GM04504 (cell line): ENCODE data around the gene AMMECR1.
"Not testable (repeated sequence)": the region's sequence is repeated elsewhere in the genome, so short reads cannot be mapped to it uniquely, and the experiment has no call there.

Experiments used
- DNase-seq: peaks from one replicate; pipeline ENCODE4 v3.0.0-alpha.2; 2012; ENCODE audit warnings: low read depth

AMMECR1 gene

DNA sequence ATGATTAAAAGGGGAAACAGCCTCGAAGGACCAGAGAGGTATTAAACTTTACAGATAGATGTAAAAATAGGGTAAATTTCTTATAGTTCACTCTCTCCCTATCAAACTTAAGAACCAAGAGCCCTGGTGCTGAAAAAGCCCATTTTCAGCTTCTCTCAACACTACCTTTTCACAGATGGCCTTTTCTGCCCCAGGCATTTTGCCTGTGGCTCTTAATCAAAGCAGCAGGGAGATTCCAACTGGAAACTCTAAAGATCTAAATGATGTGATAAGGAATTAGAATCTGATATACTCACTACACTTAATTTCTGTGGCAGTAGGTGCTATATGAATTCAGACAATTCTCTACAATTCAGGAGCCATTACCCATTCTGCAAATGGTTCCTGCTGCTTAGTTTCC, 60.0 kb downstream of the AMMECR1 start:
- no peak for DNase-seq

DNA sequence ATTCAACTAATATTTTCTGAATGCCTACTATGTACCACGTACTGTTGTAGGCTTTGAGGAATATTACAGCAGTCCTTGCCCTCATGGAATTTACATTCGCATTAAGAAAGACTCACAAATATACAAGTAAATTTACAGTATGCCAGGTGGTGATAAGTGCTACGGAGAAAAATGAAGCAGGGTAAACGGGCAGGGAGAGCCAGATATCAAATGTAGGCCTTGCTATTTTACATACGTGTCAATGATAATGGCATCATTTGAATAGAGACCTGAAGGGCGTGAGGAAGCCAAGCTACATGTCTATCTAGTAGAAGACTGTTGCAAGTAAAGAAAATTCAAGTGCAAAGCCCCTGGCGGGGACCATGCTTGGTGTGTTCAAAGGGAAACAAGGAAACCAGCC, 65.2 kb downstream of the AMMECR1 start:
- DNase-seq = no peak

DNA sequence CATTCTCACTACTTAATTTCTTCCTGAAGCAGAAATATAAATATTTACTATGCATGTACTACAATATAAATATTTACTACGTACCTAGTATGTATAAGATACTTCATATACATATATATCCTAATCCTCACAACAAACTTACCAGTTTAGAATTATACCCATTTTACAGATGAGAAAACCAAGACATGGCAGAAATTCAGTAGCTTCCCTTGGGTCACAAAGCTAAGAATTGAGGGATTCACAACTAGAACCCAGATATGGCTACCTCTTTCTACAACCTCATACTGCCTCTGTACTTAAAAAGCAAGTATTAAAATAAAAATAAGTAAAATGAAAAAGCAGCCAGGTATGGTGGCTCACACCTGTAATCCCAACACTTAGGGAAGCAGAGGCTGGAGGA, 65.9 kb downstream of the AMMECR1 start:
- DNase-seq = no peak

DNA sequence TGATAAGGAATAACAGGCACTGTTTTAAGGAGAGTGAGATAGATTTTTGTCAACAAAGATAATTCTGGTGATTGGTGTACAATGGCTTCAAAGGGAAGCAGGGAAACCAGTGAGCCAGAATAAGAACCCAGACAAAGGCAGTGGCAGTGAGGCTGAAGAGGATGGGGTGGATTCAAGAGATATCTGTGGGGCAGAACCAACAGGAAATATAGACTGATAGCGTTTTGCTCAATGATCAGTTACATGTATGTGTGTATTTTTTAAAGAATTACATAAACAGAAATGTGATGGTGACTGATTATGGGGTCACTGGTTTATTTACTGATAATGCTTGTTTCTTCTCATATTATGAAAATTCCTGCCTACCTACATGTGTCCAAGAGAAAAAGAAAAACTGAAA, 66.4 kb downstream of the AMMECR1 start:
- no peak for DNase-seq

DNA sequence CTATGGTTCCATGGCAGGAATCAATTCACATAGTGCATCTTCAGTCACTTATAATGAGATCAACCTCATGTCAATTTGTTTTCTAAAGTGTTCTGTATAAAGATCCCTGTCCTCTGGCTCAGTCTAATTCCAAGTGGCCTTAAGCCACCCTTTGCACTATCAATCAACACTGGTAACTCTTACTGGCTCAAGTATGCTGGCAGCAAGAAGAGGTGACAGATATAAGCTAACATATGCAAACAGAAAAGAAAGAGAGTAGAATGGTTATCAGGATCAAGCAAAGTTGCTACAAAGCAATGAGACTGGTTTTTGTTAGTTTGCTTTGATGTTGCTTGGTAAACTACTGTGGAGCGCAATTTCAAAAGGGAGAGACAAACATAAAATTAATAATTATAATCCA, 67.0 kb downstream of the AMMECR1 start:
- DNase-seq = no peak

DNA sequence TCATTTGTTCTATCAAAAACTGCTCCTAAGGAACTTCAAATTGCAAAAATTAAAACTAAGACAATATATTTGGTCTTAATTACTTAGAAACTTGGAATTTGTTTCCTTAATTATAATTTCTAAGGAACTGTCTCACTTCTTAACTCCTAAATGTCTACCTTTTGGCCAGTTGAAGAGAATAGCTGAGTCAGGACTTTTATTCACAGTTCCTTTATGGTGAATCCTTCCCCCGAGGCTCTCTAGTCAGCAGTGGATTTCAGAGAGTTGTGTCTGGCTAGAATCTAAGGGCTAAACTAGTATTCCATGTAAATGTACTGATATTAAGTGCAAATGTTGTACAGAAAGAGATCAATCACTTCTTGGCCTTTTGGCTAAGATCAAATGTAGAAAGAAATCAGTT, 69.3 kb downstream of the AMMECR1 start:
- DNase-seq = no peak

DNA sequence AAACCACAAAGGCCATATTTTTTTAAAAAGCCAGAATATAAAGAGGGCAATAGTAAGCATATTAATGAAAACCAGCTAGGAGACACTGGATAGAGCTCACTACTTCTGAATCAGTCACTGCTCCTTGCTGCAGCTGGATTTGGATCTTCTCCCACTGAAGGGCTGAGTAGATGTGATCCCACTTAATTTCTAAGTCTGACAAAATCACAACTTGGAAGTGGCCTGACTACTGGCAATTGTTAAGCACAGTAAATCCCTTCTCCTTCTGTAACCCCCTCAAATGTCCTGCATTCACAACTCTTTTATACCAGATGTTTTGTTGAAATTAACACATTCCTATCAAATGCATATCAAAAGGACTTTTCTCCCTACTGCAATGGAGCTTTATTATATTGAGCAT, 72.9 kb downstream of the AMMECR1 start:
- no peak for DNase-seq

DNA sequence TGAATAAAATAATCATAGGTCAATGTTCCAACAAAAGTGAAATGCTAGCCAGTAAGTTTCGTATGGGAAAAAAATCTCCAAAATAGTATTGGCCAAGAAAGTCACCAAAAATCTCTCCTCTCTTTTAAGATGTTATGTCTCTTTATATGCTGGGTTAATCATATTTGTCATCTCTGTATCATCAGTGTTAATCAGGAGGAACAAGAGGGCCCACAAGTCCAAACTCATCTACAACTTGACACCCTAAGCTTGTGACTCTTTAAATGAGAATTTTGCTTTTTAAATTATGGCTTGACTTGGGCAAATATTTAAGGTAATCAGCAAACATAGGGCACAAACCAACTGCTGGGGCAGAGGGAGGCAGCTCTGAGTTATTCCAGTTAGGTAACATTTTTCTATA, 75.5 kb downstream of the AMMECR1 start:
- no peak for DNase-seq

DNA sequence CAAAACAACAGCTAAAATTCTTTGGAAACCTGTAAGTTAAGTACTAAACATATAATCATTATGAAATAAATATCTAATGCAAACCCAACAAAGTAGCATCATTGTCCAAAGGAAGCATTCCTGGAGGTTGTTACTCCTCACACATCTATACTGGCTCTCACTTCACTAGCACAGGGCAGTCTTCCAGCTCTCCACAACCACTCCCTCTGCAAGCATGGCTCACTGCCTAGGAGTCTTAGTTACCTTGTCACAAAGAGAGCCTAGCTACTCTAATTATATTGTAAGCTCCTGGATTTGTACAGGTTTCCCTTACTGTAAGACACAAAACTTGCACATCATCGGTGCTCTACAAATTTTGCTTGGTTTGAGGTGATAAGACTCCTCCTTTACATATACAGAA, 76.1 kb downstream of the AMMECR1 start:
- DNase-seq = no peak

DNA sequence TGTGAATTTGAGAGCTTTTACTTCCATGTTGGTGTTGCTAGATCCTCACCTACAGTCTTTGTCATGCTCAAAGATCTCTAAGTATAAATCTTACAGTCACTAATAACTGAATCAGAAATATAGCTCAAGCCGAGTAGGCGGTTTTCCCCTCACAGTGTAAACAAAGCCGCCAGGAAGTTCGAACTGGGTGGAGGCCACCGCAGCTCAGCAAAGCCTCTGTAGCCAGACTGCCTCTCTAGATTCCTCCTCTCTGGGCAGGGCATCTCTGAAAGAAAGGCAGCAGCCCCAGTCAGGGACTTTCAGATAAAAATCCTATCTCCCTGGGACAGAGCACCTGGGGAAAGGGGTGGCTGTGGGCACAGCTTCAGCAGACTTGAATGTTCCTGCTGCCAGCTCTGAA, 79.6 kb downstream of the AMMECR1 start:
- not testable (repeated sequence) for DNase-seq

DNA sequence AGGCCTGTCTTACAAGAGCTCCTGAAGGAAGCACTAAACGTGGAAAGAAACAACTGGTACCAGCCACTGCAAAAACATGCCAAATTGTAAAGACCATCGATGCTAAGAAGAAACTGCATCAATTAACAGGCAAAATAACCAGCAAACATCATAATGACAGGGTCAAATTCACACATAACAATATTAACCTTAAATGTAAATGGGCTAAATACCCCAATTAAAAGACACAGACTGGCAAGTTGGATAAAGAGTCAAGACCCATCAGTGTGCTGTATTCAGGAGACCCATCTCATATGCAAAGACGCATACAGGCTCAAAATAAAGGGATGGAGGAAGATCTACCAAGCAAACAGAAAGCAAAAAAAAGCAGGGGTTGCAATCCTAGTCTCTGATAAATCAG, 86.4 kb downstream of the AMMECR1 start:
- not testable (repeated sequence) for DNase-seq

DNA sequence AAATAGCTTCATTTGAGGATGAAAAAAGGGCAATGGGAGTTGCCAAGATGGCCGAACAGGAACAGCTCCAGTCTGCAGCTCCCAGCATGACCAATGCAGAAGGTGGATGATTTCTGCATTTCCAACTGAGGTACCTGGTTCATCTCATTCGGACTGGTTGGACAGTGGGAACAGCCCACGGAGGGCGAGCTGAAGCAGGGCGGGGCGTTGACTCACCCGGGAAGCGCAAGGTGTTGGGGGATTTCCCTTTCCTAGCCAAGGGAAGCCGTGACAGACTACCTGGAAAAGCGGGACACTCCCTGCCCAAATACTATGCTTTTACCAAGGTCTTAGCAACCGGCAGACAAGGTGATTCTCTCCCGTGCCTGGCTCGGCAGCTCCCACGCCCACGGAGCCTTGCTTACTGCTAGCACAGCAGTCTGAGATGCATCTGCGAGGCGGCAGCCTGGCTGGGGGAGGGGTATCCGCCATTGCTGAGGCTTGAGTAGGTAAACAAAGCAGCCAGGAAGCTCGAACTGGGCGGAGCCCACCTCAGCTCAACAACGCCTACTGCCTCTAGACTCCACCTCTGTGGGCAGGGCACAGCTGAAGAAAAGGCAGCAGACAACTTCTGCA, 88.3 kb downstream of the AMMECR1 start:
- not testable (repeated sequence) for DNase-seq

DNA sequence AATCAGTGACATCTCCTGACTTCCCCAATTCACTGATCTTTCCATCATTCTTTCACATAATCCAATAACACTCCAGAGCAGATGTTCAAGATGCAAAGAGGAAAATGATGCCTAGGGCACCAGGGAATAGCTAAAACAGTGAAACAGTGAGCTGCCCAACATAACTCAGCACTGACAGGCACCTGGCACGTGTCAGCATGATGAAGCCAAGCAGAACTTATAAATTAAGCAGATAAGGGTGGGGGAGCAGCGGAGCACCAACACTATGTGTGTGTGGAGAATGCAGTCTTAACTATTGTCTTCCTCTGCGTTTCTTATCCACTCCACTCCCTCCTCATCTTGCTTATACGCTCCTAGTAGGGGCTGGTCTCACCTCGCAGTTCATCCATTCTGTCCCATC, 89.4 kb downstream of the AMMECR1 start:
- DNase-seq = no peak

DNA sequence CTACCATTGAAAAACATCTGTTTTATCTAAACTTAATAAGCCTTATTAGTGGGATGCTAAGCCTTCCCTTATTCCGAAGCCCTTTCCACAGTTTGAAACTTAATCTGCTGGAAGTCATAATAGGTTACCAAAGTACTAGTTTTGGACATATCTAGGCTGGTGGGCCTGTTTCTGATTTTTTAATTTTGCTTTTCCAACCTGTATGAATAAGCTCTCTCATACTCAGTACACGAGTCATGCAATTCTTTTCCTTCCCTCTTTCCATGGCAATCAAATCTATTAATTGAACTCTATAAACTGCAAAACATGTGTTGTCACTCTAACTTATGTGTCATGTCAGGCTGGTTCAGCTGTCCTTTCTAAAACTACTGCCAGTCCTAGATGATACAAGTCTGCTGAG, 91.0 kb downstream of the AMMECR1 start:
- no peak for DNase-seq

DNA sequence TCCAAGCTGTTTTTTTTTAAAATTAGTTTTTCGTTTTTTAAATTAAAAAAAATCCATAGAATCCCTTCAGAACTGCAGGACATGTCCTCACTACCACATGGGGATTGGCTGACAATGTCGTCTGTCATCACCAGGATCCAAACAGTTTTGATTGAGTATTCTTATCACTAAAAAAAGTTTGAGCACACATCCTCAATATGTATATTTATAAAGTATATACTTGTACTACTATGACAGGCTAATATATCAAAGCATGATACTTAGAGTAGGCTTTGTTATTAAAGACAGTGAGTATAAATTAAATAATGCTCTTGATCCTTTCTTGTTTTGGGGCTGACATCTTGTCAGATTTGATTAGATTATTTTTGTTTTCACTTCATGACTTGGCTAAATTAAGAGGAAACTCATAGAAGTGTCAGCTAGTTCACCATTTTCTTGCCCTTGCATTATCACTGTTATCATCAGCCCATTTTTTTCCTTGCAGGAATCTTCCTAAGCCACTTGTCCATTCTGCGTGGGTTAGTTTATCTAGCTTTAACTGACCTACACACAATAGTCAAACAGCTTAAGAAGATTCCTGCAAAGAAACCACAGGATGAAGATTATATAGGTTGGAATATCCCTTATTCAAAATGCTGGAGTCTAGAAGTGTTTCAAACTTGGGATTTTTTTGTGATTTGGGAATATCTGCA, 92.8 kb downstream of the AMMECR1 start:
- DNase-seq = no peak

DNA sequence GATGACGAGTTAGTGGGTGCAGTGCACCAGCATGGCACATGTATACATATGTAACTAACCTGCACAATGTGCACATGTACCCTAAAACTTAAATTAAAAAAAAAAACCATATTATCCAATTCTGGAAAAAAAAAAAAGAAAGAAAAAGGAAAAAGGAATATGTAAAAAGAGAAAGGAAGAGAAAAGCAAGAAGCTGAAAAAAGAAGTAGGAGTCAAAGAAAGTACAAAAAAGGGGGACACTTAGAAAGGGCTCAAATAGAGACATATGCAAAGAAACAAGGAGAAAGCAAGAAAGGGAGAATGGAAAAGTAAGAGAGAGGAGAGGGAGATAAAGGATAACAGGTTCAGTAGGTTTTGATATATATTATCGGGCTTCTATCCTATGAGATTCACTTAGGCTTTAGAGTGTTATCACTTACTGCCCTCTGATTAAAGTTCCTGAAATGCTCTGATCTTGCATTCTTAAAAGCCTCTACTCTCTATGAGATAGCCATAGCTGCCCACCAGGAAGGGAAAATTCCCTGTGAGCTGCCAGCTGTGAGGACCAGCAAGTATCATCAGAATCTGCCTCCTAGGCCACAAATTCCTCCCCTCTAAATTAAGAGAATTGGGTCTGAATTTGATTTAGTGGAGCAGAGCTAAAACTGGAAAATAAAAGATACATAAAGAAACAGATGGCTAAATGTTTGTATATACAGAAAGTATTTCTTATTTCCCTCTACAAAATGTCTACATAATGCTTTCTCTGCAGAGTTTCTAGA, 95.2 kb downstream of the AMMECR1 start:
- no peak for DNase-seq

DNA sequence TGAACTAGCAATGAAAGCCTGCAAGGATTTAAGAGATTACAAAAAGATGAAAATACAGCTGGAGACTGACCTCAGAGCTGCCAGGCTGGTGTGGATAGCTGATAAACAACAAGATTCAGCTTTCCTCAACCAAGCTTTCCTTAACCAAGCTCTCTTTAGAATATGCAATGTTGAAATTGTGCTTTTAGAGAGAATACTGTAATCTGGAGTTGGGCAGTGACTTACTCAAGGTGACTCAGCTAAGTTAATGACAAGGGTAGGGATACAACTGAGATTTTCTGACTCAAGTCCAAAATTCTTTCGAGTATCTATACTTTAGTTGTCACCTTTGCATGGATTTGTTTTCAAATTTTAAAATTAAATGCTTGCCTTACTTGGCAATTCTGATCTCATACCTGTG, 98.0 kb downstream of the AMMECR1 start:
- no peak for DNase-seq

DNA sequence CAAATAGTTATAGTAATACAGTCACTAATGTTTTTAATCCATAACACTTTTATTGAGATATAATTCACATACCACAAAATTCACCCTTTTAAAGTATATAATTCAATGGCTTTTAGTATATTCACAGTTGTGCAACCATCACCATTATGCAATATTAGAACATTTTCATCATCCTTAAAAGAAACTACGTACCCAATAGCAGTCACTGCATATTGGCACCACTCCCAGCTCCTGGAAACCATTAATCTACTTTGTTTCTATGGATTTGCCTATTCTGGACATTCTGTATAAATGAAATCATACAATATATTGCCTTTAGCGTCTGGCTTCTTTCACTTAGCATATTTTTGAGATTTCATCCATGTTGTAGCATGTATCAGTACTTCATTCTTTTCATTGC, 99.3 kb downstream of the AMMECR1 start:
- DNase-seq = no peak

DNA sequence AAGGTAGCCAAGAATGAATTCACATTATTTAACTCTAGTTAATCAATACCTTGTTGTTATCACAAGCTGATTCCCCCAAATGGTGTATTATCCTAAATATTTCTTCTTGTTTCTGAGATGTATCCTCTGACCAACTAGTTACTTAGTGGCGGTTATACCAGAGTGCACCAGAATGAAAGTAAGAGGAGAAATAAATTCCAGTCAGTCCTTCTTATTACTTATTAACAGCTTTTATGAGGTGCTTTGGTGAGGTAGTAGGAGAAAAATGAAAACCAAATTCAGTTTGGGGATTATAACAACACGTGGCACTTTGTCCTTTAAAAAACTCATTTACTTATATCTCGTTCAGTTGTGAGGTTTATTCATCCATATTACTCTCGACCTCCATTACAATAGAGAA, 101.9 kb downstream of the AMMECR1 start:
- DNase-seq = no peak

DNA sequence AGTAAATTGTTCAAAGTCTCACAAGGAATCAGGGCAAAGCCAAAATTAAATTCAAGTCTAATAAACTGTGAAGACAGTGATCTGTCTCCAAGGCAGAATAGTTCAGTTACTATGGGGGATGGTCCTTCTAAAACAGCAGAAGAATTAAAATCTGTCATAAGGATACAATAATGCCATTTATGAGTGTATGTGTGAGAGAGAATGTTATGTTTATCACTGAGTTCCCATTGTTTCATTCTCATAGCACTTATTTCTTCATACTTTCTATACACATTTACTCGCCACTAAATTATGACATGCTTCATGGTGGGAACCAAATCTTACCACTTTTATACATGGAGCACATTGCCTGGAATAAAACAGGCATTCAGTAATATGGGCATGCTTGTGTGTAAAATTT, 102.5 kb downstream of the AMMECR1 start:
- no peak for DNase-seq

DNA sequence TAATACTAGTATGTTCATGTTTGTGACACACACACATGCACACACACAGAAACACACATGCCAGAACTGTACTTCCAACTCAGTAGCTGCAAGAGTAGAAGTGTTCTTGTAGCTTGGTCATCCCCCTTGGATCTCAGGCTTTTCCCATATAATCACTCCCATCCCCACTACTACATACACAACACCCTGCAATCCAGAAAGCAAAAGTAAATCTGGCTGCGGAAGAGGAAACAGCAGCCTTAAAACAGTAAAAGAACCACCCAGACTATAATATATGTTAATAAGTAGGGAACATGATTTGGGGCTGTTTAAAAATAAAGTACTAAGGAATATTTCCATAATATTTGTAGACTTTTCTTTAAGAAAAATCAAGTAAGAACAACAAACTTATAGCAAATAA, 103.2 kb downstream of the AMMECR1 start:
- no peak for DNase-seq

DNA sequence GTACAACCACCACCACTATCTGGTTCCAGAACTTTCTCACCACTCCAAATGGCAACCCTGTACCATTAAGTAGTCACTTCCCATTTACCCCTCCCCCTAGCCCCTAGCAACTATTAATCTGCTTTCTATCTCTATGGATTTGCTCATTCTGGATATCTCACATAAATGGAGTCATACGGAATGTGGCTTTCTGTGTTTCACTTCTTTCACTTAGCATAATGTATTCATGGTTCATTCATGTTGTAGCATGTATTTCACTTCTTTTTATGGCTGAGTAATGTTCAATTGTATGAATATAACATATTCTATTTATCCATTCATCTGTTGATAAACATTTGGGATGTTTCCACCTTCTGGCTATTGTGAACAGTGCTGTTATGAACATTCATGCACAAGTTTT, 104.7 kb downstream of the AMMECR1 start:
- DNase-seq = no peak

DNA sequence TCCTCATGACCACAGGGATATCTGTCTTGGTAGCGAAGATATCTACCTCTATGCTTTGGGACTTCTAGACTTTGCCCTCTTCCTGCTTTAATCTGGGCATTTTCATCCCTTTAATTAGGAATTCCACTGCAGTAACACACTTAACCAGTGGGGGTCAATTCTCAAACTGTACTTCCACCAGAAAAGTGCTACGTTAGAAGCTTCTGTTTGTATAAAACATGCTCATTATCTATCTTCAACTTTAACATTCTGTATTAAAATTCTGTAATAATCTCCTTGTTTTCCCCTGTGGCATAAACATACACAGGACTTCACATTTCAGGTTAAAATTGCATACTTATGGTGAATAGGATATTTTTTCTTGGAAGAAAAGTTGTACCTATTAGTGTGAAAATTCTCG, 105.6 kb downstream of the AMMECR1 start:
- DNase-seq = no peak

DNA sequence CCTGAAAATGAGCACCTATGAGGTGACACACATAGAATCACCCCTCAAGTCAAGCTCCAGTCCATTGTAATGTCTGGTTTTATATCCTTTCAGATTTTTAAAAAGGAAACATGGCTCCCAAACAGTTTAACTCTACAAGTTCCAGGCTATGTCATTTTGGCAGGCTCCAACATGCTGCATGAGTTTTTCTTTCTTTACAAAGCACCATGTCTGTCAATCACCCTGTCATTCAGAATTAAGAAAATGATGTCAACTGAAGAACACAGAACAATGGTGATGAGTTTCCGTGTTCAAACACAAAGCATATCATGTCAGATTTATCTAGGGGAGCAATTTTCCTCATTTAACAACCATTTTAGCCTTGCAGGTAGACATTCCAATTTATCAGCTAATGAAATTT, 106.5 kb downstream of the AMMECR1 start:
- DNase-seq = no peak
